Measurements from ENCODE around the gene PTPRH. TPM values are rescaled to one million over a fixed set of nuclear protein-coding genes. Genes with fewer than 3 reads are reported as not detected.

The PTPRH gene
- total and polyA plus RNA-seq, 9 of the 15 experiments (the other 6 are each of a cell fraction or from before 2014, with no cell fraction given): 0.87 to 34.3 (median 22.7) TPM

- TF ChIP-seq THRB (CRISPR knock-in tag; conservative IDR thresholded peaks at IDR 0.05): peak; percentile 93
- TF ChIP-seq HNRNPL (IDR thresholded peaks at IDR 0.05; ENCODE audit: low read depth, low read length): no peak
- TF ChIP-seq HBP1 (CRISPR knock-in tag; IDR thresholded peaks at IDR 0.05): peak; percentile 88
- TF ChIP-seq, protein P1, sequence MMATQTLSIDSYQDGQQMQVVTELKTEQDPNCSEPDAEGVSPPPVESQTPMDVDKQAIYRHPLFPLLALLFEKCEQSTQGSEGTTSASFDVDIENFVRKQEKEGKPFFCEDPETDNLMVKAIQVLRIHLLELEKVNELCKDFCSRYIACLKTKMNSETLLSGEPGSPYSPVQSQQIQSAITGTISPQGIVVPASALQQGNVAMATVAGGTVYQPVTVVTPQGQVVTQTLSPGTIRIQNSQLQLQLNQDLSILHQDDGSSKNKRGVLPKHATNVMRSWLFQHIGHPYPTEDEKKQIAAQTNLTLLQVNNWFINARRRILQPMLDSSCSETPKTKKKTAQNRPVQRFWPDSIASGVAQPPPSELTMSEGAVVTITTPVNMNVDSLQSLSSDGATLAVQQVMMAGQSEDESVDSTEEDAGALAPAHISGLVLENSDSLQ (IDR thresholded peaks at IDR 0.05): peak; percentile 75
- peak; percentile 57; the same call in 1 of the 2 replicates for TF ChIP-seq TOE1 (IDR thresholded peaks at IDR 0.05; ENCODE audit: borderline replicate concordance)
- TF ChIP-seq TOE1 (CRISPR knock-in tag; IDR thresholded peaks at IDR 0.05; ENCODE audit: borderline replicate concordance, low read depth): no peak
- no peak for TF ChIP-seq TFAM (CRISPR knock-in tag; conservative IDR thresholded peaks at IDR 0.05)
- peak; percentile 96 for TF ChIP-seq E2F8 (IDR thresholded peaks at IDR 0.05; ENCODE audit: low read depth, partially characterized antibody)
- peak; percentile 85; the same call in 1 of the 2 replicates for TF ChIP-seq HDGF (IDR thresholded peaks at IDR 0.05)
- peak; percentile 79 for TF ChIP-seq ZBTB2 (IDR thresholded peaks at IDR 0.05)
- TF ChIP-seq, protein P2, sequence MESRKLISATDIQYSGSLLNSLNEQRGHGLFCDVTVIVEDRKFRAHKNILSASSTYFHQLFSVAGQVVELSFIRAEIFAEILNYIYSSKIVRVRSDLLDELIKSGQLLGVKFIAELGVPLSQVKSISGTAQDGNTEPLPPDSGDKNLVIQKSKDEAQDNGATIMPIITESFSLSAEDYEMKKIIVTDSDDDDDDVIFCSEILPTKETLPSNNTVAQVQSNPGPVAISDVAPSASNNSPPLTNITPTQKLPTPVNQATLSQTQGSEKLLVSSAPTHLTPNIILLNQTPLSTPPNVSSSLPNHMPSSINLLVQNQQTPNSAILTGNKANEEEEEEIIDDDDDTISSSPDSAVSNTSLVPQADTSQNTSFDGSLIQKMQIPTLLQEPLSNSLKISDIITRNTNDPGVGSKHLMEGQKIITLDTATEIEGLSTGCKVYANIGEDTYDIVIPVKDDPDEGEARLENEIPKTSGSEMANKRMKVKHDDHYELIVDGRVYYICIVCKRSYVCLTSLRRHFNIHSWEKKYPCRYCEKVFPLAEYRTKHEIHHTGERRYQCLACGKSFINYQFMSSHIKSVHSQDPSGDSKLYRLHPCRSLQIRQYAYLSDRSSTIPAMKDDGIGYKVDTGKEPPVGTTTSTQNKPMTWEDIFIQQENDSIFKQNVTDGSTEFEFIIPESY (CRISPR knock-in tag; IDR thresholded peaks at IDR 0.05): no peak
- TF ChIP-seq CBFA2T3 (IDR thresholded peaks at IDR 0.05): peak; percentile 11; the same call in 1 of the 2 replicates
- TF ChIP-seq ETV6 (IDR thresholded peaks at IDR 0.05; ENCODE audit: borderline replicate concordance in 1 of 2, low read depth in 2 of 2, low read length in 1 of 2): peak; percentile 97 to 99
- TF ChIP-seq ETV6 (CRISPR knock-in tag; IDR thresholded peaks at IDR 0.05; ENCODE audit: borderline replicate concordance): peak; percentile 99
- TF ChIP-seq MTA1 (IDR thresholded peaks at IDR 0.05; ENCODE audit: borderline replicate concordance): peak; percentile 78; the same call in 1 of the 2 replicates
- peak; percentile 93 for TF ChIP-seq SPI1 (IDR thresholded peaks at IDR 0.05; ENCODE audit: borderline replicate concordance, low read depth, low read length)
- no peak for TF ChIP-seq SAP30 (IDR thresholded peaks at IDR 0.05; ENCODE audit: borderline replicate concordance, insufficient read depth, low read depth, low read length, poor library complexity, severe bottlenecking)
- no peak for TF ChIP-seq MED1 (CRISPR knock-in tag; IDR thresholded peaks at IDR 0.05; ENCODE audit: borderline replicate concordance)
Observed at GRCh38 chr19:55152017-55152416, 57.3 kb downstream of the PTPRH start (continued).

Measured in K562 (cell line).